Right kidney (tissue), 1 donor: ENCODE data around the gene ZNF124.
"Not testable (repeated sequence)": the region's sequence is repeated elsewhere in the genome, so short reads cannot be mapped to it uniquely, and the experiment has no call there.

ENCODE experiments used
- DNase-seq: peaks from one replicate; pipeline ENCODE4 v3.0.0-alpha.2; 2016

Gene ZNF124

GRCh38 chr1:247173431-247173830, 1.6 kb upstream of the ZNF124 start:
- DNase-seq, result no peak

GRCh38 chr1:247172996-247173395, 1.2 kb upstream of the ZNF124 start:
- no peak for DNase-seq

- DNase-seq, result not testable (repeated sequence)
These were observed 377 bp downstream of the ZNF124 start for GRCh38 chr1:247171443-247171842.

- DNase-seq, result no peak
These were observed 6.1 kb downstream of the ZNF124 start for GRCh38 chr1:247165674-247166073.

GRCh38 chr1:247164694-247165093, 7.1 kb downstream of the ZNF124 start:
- DNase-seq, result no peak

GRCh38 chr1:247156787-247157232, 15.0 kb downstream of the ZNF124 start:
- no peak for DNase-seq

- no peak for DNase-seq
These were observed 24.0 kb downstream of the ZNF124 start for GRCh38 chr1:247147781-247148180.

- DNase-seq, result not testable (repeated sequence)
These were observed 24.7 kb downstream of the ZNF124 start for GRCh38 chr1:247147120-247147519.

GRCh38 chr1:247146671-247147070, 25.1 kb downstream of the ZNF124 start:
- no peak for DNase-seq

- no peak for DNase-seq
These were observed 26.5 kb downstream of the ZNF124 start for GRCh38 chr1:247145279-247145678.

- DNase-seq, result not testable (repeated sequence)
These were observed 32.3 kb downstream of the ZNF124 start for GRCh38 chr1:247139557-247139956.

- no peak for DNase-seq
These were observed 40.6 kb downstream of the ZNF124 start for GRCh38 chr1:247131236-247131635.

GRCh38 chr1:247127519-247128282, 44.1 kb downstream of the ZNF124 start:
- peak; percentile 13 for DNase-seq

GRCh38 chr1:247126601-247127000, 45.2 kb downstream of the ZNF124 start:
- not testable (repeated sequence) for DNase-seq

GRCh38 chr1:247126166-247126565, 45.7 kb downstream of the ZNF124 start:
- not testable (repeated sequence) for DNase-seq

- no peak for DNase-seq
These were observed 50.4 kb downstream of the ZNF124 start for GRCh38 chr1:247121382-247121781.

- DNase-seq, result not testable (repeated sequence)
These were observed 51.5 kb downstream of the ZNF124 start for GRCh38 chr1:247120408-247120668.

GRCh38 chr1:247119600-247120407, 52.0 kb downstream of the ZNF124 start:
- DNase-seq, result no peak

- no peak for DNase-seq
These were observed 52.8 kb downstream of the ZNF124 start for GRCh38 chr1:247118946-247119446.

GRCh38 chr1:247115545-247115944, 56.3 kb downstream of the ZNF124 start:
- DNase-seq, result no peak

GRCh38 chr1:247115141-247115510, 56.7 kb downstream of the ZNF124 start:
- no peak for DNase-seq

GRCh38 chr1:247114351-247115140, 57.3 kb downstream of the ZNF124 start:
- no peak for DNase-seq
